Activated CD8-positive, alpha-beta memory T cell treated with anti-CD3 and anti-CD28 coated beads for 1 hour (primary cell): Measurements from ENCODE around the gene RRBP1.

Experiments used
- DNase-seq, 2 donors: peaks; one replicate each; pipeline ENCODE4 v3.0.0-alpha.2; 2020; ENCODE audit warnings: low read depth in 1 of 2; ENCODE audit errors: extremely low read depth in 1 of 2

RRBP1 gene

DNA sequence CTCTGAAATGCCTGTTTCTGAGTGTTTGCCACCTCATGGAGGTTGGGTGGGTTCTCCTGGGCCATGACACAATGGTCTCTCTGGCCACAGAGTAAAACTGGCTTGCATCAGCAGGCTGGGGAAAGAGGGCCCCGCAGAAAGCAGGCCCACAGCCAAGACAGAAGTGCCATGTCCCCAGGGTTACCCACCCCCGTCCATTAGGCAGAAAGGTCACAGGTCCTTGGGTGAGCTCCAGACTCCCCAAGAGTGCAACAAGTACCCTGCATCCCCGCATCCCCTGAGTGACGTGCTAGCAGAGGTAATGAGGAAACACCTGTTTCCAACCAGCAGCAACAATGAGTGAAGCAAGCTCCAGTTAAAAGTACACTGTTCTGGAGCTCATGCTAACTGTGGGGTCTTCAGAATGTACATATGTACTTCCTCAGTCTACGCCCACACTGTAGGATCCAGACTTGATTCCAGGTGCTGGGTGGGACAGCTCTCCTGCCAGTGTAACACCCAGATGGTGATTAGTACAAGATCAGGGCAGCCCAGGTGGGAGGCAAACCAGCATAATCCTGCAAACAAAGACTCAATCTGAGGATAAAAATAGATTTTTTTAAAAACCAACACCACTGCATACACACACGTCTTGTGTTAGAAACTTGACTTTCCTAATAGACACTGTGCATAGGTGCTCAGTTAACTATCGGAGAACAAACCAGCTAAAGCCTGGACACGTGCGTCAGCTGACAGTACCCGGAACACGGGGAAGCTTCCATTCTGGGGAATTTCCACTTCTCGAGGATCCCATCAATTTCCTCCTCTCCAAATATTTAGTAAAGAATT is 31.5 kb downstream of the RRBP1 start:
- DNase-seq, result no peak

DNA sequence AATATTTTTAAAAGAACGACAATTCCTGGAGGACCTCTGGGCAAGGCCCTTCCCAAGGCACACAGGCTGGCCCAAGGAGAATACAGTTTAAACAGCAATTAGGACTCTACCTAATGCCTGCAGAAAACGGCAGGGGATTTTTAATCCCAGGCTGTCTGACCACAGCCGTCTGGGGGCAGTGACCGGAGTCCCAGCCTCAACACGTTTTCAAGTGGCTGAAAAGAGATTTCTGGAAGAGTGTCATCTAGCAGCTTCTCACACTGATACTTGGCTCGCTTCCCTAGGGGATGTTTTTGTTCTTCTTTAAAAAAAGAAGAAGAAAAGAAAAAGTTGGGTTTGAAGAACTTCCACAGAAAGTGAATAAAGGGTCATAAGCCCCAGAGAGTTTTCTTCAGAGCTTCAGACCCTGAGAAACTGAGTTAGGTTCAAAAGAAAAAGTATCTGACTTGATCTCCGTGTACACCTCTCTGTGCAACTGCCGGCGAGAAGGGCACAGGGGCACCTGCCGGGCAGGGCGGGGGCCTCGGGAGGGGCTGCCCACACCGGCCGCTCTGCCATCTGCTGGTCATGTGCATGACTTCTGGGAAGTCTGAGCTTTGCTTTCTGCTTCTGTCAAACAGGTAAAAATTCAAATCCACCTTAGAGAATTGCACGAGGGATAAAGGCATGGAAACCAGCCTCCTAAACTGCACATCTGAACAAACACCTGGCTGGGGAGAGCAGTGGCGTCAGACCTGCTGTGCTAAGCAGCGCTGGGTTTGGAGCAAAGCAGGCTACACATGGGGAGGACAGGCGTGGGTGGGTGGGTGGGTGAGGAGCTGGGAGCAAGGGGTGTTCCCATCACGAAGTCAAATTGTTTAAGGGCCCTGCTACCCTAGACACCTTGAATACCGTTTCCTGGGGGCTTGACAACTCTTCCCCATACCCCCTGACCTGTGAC is 33.0 kb downstream of the RRBP1 start:
- peak in 1 of 2 donors; percentile 9 for DNase-seq

DNA sequence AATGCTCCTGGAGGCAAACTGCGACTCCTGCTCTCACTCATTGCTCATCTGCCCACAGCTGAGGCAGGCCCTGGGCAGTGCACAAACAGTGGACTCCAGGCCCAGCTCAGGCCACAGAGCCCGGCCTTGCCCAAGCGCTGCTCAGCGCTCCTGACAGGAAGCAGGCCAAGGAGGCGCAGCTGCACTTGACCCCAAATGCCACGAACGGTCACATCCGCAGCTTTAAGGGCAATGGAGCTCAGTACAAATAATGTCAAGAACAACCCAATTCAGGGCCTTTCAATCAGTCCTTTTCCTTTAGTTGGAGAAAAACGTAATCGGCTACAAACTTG is 33.8 kb downstream of the RRBP1 start:
- no peak for DNase-seq

DNA sequence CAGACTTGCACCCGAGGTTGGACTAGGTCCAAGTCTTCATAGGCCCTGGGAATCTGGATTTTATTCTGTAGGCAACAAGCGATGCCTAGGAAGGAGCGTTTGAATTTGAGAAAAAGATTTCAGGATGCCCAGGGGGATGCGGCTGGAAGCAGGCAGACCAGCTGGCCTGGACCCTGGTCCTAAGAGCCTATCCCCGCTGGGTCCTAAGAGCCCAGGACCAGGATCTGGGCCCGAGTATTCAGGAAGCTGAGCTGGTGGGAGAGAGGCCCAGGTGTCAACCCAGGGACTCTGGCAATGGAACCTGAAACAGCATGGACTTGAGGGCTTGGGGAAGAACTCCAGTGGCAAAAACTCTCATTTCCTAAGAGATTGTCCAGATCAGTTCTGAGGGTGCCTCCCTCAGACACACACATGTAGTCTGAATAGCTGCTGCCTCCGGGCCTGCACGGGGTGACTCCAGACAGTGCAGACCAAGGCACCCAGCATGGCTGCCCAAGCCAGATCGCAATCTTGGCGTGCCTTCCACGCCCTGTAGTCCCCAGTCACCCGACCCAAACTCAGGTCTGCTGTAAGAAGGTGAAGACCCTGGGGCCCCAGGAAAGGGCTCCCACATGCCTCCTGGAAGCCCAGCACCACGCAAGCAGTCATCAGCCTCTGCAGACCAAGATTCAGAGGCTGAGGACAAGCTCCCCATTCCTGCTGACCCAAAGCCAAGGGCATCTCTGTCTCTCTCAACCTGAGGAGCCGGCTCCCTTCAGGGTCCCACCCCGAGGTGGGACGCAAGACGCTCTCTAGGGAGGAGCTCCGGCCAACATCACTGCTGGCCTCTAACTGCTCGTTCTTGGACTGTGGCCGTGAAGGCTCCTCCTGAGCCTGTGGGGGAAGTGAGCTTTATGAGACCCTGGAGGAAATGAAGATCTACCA is 34.4 kb downstream of the RRBP1 start:
- DNase-seq, result no peak

DNA sequence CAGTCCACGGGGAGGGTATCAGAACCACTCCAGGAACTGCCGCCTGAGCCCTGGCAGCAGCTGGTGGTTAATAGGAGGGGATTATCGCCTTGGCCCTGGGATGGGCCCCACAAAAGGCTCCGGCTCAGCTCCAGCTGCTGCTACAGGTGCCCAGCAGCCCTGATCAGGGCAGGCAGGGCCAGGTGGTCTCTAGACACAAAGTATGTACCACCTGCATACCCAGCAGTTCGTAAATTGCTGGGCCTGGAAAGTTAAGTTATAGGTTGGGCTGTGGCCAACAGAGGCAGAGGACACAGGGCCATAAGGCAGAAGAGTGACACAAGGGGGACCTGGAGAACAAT is 35.1 kb downstream of the RRBP1 start:
- no peak for DNase-seq

DNA sequence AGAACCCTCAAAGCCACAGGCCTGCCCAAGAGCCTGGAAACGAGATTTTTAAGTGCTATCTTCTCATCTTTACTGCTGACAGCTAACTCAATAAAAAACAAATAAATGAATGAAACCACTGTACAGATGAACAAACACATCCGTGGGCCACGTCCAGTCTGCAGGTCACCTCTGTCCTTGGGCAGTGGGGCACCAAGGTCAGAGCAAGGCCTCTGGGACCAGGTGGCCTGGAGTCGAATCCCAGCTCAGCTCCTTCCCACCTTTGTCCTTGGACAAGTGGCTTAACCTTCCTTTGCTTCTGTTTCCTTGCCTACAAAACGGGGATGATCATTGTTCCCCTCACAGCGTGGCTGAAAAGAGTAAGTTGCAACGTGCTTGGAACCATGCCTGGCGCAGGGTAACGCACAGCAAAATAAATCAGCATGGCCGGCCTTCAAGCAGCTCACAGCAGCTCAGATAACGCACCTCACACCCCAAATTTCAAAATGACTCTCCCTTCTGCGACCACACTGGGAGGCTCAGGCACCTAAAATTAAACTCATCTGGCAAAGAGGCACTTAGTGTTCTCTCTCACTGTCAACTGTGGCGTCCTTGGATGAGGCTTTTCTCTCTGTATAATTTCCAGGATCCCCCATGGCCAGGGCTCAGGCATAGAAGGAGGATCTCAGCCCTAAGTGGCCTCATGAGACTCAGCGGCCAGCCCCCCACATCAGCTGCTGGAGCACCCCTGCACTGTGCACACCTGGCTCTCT is 35.7 kb downstream of the RRBP1 start:
- DNase-seq, result no peak

DNA sequence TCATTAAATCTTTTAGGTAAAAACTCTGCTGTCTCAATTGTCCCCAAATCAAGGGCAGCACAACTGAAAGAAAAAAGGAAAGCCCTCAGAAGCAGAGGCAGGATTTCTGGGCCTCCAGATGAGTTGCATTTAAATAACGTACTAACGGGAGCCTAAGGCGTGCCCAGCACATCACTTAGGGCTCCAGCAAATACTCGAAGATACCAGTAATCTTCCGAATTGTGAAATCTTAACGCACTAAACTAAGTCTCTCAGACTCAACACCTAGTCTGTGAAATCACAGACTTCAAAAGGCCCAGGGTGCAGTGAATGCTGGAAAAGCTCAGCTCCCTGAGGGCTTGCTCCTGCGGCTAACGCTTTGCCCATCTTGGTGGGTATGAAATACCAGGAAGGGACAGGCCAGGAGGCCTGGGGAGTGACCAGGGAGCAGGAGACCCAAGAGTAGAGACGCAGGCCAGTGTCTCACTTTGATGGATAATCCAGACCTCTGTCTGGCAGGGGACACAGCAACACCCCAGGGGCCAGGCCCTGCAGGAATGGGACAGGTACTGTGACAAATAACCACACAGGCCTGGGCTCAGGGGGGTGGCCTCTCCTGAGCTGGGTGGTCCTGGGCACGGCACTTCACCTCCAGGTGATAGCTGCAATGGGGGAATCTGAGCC is 36.4 kb downstream of the RRBP1 start:
- DNase-seq, result no peak

DNA sequence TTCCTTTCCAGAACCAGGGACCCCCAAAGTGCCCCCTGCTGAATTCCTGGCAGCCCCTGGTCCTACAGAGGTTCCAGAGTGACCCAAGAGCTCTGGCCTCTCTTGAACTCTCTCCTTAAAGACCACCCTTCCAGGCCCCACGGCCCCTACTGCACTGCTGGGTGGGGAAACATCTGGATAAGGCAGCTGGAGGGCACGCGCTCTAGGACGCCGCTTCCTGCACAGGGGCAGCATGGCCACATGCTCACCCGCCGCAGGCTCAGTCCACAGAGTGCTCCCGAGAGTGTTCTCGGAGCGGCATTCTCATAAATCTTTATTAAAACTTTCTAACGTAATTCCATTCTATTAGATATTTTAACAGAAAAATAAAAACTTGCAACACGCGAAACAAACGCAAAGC is 37.0 kb downstream of the RRBP1 start:
- no peak for DNase-seq

DNA sequence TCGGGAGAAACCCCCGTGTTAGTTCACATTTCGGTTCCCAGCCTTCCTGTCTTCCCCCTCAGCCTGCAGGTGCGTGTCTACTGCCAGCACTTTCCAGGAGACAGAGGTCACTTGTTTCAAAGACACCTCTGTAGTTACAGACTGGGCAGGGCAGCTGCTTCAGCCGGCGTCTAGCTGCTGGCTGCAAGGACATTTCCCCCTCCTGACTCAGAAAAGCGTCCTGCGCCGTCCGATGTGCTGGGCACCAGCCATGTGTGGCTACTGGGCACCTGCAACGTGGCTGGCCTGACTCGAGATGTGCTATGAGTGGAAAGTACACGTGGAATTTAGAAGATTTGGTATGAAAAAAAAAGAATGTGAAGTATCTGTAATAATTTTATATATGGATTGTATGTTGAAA is 37.6 kb downstream of the RRBP1 start:
- no peak for DNase-seq

DNA sequence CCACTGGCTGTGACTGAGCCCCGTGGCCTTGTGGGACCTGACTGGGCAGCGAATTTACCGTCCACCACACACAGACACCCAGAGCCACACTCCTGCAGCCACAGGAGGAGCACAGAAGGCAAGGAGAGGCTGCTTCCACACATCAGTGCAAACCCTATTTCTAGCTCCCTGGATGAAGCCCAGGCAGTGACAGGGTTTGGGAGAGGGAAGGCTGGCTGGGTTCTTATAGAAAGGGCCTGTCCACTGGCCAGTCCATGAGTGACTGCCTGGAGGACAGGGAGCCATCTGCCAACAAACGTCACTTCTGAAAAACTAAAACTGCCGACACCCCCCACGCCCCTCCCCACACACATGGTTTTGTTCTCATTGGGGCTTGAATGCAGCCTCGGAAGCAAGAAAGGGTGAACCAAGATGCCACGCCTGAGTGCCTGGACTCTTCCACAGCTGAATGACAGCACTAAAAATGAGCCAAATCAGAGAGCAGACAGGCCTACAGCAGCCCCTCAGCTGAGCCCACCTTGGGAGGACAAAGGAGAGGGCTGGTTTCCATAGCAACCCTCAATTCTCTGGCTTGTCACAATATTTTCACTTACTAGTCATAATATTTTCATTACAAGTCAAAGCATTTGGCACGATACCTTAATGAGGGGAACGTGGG is 38.4 kb downstream of the RRBP1 start:
- no peak for DNase-seq

DNA sequence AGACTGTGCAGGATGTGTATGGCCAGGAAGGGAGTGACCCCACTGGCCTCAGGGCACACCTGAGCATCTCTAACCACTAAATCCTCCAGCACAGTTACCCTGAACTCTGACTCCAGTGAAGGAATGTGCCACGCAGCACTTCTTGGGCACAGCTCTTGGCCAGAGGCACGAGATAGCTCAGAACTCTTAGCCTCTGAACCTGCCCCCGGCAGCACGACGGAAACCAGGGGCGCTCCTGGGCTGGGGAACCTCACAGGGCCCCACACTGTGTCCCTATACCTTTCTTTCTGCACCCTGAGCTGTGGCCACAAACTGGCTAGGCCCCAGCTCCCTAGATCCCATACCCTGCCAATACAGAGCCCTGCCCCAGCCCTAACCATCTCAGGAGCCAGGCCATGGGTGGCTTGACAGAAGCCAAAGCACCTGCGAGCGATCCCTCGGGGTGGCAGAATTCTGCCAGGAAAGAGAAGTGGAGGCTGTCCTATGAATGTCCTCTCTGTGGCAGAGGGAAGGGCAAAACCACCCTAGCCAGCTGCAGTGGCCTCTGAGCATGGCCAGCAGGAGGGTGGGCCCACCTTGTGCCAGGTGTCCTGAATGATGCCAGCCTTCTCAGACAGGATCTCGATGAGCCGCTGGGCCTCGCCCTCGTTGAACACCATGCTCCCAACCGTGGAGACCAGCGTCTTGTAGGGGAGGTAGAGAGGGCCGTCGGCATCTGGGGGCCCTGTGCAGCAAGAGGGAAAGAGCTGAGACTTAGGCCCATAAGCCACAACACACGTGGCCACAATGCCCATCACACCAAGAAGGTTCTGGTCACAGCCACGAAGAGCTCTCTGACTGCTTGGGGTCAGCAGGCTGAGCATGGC is 39.4 kb downstream of the RRBP1 start:
- DNase-seq, result no peak

DNA sequence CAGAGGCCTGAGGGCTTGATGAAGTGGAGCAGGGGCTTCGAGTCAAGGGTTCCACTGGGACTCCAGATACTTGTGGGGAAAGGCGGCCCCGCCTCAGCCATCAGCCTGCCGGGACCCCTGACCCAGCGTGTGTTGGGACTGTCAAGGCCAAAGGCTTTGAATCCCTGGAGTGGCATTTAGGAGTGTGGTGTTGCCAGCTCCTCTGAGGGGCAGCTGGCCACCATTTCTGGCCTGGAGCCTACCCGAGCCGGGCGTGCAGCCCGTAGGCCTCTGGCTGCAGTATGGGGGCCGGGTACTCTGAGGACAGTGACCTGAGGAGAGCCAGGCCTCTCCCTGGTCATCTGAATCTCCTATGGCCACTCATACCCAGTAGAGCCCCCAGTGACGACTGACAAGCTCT is 40.0 kb downstream of the RRBP1 start:
- DNase-seq, result no peak

DNA sequence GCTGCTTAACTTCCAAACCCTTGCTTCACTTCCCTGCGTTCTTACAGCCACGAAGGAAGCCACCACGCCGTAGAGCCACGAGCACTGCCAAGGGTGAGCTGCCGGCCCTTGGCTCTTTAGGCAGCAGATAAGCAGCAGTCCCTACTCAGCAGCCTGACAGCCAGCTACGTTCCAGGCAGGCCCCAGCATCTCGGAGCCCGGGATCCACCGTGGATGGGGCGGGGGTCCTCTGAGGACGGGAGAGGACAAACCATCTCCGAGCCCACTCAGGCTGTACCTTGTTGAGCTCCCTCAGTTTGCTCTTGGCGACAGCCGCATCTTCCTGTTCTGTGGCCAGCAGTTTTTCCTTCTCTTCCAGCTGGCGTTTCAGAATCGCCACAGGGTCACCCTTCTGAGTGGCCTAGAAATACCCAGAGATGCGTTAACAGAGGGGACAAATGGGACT is 40.5 kb downstream of the RRBP1 start:
- DNase-seq, result no peak

DNA sequence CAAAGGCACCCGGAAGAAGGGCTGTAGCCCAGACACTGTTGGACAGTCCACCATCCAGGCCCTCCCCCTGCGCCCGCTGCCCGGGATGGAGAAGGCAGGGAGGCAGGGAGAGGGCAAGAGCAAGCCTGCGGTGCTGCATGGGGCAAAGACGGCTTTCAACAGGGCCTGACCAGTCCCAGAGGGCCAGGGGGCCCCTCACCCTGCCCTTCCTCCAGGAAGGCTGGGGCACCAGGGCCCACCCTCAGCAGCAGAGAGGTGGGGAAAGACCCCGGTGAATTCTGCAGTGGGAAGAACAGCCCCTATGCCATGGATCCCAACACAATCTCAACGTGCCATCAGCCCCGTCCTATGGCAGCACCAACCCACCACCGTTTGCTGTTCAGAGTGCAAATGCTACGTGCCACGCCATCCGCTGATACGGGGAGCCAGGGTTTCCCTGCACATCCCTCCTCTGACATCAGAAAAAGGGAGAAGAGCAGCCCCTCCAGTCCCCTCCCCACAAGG is 41.1 kb downstream of the RRBP1 start:
- DNase-seq, result no peak

DNA sequence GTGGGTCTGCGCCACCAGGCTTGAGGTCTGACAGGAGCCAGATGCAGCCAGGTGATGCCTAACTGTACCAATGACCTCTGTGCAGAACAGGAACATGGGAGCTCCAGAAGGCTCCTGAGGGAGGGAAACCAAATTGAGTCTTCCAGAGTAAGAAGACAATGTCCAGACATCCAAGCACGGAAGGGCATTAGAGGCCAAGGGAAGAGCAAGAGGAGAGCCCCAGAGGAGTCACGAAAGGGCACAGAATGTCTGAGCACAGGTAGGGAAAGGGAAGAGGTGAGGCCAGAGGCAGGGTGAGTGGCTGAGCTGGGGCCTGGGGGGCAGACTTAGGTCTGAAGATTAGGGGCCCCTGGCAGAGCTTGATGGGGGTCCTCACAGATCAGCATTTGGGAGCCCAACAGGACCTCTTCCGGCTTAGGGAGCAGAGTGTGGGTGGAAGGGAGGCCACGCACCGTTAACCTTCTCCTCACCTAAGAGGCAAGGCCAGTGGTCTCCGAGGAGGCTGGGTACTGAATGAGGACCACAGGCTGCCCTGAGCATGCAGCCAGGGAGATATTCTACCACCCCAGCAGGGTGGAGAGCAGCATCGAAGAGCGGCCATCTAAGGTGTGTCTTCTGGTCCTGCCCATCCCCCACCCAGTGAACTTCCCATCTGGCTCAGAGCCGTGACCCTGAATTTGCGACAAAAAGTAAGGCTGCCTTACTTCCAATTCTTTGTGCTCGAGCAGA is 41.7 kb downstream of the RRBP1 start:
- DNase-seq, result no peak

DNA sequence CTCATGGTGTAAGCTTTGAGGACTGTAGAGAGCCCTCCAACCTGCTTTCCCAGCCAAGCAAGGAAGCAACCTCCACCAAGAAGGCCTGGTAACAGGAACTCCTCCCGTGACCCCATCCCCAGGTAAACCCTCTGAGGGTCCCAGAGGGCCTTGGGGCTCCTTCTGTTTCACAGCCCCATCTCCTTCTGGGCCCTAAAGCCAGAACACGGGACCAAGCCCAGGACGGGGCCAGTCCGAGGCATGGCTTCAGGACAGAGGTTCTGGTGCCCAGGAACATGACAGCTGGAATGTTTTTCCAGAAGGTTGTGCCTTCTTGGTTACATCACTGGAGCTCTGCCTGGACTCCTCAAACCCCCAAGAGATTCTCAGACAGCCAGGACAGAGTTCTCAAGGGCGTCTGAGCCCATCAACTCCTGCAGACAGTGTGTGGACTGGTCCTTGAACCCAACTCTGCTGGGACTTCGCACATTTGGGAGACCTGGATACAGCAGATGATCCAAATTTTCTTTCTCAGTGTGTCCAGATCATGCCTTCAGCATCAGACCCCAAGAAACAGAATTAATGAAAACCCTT is 43.1 kb downstream of the RRBP1 start:
- DNase-seq, result no peak

DNA sequence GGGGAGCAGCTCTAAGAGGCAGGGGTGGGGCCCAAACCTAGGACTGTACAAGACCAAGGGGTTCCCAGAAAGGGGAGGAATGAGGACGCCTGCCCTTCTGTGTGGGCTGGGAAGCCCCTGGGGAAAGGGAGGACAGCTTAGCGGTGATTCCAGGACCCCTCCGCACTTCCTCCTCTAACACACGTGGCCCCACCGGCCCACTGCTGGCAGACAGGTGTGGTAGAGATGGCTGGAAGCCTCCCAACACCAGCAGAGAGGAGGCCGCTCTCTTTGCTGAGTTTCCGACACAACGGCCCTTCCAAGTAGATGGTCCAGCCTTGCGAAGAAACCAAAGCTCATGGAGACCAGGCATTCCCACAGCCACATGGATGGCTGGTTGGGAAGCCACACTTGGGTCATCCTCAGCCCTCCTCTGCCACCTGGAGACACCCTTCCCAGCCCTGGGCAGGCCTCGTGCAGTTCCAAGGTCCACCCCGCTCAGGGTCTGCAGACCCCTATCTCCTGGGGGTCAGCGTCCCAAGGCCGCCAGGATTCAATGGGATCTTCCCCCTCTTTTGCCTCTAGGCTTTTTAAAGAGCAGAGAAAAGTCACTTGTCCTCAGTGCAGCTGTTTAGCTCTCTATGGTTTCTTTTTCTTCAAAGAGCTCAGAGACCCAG is 43.9 kb downstream of the RRBP1 start:
- DNase-seq, result no peak
